HTR-8/SVneo (cell line): ENCODE data around the gene GAS1.

Source experiments
- DNase-seq: peaks from one replicate; pipeline ENCODE4 v3.0.0; 2011; ENCODE audit warnings: low spot score, mixed read lengths; ENCODE audit not compliant: insufficient read length
- FAIRE-seq: peaks from 2 replicates; lab custom pipeline; 2011; peaks lifted over from hg19 to GRCh38; lab: Jason Lieb, UNC

Gene GAS1

DNA sequence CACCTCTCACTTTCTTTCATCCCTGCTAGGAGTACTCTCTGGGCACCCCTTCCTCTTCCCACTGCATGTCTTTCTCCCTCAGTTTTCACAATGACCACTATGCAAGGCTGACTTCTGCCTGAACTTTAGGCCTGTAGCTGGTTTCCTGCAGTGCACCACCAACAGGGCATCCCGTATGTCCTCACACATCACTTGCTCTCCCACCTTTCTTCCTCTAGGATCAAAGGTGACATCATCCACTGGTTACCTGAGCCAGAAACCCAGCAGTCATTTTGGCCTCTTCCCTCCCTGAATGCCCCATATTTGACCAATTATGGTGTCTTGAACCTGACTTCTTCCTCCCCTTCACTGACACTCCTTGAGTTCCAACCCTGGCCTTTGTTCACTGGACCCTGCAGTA, 8.5 kb downstream of the GAS1 start:
- DNase-seq (no peak), FAIRE-seq (no peak)

DNA sequence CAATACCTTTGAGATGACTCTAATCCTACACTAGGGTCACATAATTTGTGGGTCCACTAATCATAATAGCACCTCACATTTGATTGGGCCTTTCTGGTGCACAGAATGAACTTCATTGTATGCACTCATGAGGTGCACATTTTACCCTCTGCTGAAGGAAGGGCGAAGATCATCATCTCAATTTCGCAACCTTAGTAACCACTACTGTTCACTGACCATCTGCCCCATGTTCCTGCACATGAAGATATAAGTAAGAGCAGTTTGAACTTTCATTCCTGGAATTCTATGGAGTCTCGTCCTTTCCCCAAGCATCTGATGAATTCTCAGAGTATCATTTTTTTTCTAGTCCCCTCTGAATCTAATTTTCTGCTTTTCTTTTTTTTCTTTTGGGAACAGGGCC, 21.2 kb downstream of the GAS1 start:
- no peak for DNase-seq
- FAIRE-seq = no peak

DNA sequence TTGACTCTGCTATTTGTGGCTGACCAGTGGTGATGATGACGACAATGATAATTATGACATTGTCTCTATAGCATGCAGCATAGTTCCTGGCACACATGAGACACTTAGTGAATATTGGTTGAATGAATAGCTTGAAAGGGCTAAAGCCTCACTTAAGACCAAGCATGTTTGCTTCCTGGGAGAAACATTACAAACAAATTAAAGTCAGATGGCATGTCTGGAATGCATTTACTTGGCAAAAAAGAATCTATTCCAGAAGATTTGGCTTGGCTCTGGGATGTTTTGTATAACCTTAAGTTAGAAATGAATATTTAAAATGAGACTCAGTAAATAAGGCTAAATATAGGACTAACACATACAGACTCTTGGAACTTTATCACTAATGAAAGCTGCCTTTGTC, 21.6 kb downstream of the GAS1 start:
- FAIRE-seq (no peak), DNase-seq (no peak)

DNA sequence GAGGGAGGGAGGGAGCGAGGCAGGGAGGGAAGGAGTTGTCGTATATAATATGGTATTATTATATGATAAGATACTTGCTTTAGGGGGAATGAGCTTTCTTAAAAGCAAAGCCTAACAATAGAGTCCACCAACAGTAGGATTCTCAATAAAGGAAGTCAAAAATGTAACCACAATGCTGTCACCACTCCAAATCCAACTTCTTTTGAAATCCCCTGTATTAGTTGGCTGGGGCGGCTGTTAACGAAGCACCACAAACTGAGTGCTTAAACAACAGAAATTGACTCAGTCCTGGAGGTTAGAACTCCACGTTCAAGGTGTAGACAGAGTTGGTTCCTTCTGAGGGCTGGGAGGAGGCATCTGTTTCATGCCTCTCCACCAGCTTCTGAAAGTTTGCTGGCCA, 23.1 kb downstream of the GAS1 start:
- no peak for DNase-seq
- FAIRE-seq = no peak

DNA sequence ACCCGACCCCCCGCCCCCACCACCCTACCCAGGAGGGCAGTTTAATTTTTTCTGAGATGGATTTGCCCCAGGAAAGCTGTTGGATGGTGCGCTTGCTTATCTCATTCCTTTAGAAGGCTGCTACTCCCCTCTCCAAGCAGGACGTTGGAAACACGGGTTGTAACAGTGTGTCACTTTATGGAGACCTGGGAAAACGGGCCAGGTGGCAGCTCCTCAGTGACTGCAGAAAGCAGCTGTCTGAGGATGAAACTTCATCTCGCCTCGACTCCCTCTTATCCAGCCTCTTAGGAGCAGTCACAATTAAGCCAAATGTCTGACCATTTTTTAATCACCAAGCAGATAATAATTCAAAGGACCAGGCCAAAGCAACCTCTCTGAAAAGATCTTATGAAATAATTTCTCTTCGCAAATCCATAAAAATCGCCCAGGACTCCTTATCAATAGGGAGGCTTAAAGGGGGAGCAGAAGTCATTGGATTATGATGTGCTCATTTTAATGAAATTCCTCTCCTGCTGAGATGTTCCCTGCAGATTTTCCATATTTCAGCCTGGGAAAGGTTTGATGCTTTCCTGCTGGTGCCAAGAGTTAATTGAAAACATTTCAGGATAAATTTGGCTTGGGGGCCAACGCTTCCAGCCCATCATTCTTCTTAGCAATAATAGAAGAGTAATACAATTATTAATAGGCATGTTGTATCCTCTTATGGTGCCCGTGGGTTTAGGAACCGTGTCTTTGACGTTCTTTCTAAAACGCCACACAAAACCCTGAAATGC, 26.0 kb downstream of the GAS1 start:
- FAIRE-seq = no peak

DNA sequence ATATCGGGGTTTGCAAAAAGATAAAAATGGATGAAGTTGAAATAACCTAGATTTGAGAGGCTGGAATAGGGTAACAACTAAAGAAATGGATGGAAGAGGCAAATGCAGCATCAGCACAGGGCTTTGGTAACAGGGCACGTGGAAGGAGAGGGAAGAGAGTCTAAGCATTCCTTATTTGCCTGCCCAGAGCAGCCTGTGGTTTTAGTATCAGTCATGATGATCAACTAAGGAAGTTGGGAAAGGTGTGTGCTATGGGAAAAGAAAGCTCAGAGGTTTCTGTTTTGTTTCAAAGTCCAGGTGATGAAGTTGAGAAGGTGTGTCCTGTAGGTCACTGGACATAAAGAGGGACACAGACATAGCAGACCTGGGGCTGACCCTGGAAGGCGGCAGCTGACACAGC, 28.8 kb downstream of the GAS1 start:
- no peak for FAIRE-seq

More for the DNA sequence above, 26.0 kb downstream of the GAS1 start:
- DNase-seq = no peak

DNA sequence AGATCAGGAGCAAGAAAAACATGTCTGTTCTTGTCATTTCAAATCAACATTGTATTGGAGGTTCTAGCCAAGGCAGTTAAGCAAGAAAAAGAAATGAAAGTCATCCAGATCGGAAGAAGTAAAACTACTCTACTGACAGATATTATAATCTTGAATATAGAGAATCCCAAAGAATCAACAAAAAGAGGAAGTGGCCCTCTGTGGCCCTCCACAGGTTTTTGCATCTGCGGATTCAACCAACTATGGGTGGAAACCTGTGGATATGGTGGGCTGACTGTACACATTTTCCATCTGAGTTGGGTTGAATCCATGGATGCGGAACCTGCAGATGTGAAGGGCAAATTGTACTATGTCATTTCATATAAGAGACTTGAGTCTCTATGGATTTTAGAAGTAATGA, 35.1 kb downstream of the GAS1 start:
- FAIRE-seq = no peak

More for the DNA sequence above, 28.8 kb downstream of the GAS1 start:
- DNase-seq = no peak

DNA sequence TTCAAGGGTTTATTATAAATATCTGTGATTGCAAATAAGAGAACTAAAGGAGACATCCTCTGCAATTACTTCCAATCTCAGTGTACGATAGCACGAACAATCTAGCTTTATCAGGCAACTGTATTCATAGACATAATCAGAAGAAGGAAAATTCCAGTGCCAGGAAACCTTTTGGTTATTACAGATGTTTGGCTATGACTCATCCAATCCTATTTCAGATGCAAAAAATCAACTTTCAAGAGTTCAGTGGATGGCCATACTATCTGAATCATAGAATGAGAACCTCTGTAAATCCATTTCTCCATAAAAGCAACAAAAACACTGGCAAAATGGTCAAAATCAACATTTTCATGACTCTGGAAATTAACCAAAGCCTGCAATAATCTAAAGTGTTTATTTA, 37.9 kb downstream of the GAS1 start:
- FAIRE-seq (no peak), DNase-seq (no peak)

More for the DNA sequence above, 35.1 kb downstream of the GAS1 start:
- DNase-seq = no peak

DNA sequence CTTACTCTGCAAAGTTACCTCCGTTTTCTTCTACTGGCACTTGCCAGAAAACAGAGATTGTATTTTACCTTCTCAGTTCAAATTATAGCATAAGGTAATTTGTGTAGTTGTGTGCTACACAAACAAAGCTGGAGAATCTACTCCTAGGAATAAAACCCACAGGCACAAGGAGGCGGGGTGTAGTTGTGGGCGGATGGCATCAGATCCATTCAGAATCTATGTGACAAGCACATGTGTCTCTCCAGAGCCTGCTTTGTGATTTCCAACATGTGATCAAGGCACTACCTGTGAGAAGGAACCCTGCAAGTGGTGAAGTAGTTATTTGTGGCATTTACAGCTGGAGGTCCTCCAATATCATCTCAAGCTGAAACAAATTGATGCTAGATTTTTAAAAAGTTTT, 39.0 kb downstream of the GAS1 start:
- DNase-seq (no peak), FAIRE-seq (no peak)

DNA sequence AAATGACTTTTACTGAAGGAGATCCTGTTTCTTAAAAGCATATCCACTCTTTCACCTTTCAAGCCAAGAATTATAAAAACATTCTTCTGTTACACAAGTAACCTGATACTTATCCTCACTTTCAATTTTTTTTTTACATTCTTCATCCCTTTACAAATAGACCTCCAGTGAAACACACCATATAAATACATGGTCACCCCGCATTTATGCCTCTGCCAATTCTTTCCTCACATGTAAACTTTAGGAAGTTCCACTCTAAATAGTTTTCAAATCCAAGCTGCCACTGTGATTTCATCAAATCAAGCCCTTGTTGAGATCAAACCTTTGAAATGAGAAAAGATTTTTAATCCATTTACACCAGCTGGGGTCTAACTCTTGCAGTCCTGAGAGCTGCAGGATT, 40.0 kb downstream of the GAS1 start:
- FAIRE-seq = no peak
- DNase-seq = no peak

DNA sequence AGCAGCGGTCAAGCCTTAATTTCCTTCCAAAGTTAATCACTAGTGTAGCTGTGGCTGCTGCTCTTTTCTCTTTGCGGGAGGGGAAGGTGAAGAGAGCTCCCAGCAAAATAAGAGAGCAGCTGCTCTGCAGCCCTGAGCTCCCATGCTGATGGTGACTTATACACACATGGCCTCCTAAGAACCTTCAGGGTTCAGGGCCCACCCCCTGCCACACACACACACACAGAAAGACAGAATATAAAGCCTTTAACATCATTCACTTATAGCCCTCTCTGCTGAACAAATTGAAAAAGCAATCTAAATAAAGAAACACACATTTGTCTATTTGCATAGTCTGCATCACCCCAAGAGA, 43.6 kb downstream of the GAS1 start:
- no peak for FAIRE-seq
- no peak for DNase-seq

DNA sequence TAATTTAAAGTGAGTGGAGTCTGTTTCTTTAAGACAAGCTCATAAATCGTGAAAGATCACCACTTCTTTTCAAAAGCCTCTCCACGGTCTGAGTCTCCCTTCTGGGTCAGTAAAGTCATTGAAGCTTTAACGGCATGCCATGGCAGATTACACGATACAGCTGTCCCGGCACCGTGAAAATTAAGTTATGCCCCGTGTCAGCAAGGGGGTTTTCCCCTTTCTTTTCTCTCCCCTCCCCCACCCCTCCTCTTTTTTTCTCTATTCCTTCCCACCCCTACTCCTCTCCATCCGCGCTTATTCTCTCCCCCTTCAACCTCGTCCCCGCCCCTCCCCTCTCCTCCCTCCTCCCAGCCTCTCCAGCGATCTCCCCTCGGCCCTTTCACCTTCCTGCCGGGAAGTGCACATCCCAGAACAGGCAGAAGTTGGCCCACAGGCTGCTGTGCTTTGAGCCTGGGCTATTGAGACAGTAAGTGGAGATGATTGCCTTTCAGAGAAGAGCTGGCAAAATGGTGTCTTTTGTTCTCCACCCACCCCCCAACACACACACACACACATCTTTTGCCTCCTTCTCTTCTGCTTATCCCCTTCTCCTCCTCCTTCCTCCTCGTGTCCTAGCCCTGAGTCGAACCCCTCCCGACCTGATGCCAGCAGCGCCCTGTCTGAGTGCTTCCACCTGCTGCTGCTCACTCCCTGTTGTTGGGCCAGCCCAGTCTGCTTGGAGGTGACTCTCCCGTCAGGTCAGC, 44.1 kb downstream of the GAS1 start:
- DNase-seq (no peak), FAIRE-seq (no peak)

DNA sequence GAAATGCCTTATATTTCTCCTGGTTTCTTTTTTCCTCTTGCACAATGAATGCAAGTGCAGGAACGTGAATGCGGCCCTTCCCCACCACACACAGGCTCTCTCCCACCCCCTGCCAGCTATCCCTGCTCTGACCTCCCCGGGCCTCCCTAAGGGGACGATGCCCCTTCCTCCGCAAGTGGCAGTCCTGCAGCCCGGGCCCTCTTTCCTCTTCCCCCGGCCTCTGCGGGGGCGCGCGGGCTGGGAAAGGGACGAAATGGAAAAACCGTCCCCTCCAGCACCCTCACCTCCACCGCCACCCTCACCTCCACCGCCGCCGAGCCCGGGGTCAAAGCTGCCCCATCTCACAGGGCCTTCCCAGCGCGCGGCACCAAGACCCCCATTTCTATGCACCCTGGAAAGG, 44.7 kb downstream of the GAS1 start:
- FAIRE-seq (no peak), DNase-seq (no peak)

DNA sequence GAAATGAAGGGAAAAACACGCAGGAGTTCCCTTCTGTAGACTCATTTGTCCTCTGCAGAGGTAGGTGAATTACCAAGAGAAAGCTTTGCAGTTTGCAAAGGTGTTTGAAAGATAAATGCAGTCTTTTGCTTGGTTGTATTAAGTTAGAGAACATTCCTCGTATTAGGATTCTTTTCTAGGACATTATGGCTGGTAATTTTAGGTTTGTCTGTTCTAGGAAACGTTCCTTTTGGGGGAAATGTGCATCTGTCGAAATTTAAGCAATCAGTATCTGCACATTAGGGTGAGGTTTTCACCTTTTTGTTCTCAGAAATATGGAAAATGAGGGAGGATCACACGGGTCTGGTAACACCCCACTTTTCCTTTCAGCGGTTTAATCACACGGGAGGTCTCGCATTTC, 45.1 kb downstream of the GAS1 start:
- no peak for DNase-seq
- FAIRE-seq = no peak

DNA sequence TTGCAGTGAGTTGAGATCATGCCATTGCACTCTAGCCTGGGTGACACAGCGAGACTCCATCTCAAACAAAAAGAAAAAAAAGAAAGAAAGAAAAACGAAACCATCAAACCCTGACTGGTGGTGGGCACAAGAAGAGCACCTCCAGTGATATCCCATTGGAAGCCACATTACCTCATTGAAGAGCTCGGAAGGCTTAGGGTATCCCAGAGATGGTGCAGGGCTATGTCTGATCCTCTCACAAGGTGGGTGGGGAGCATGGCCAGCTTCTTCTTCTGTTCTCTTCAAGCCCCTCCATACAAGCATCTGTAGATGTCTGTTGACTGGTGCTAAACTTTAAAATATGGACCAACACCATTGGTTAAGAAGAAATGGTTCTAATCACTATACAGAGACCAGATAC, 45.8 kb downstream of the GAS1 start:
- DNase-seq = no peak
- no peak for FAIRE-seq
